ENCODE data around the gene MAN1C1. TPM values are rescaled to one million over a fixed set of nuclear protein-coding genes. Genes with fewer than 3 reads are reported as not detected.

MAN1C1 gene
- total RNA-seq, 4 donors from 2014 or later: 28.1 to 60.4 (median 32.7) TPM

GRCh38 chr1:25643929-25644328, 27.3 kb downstream of the MAN1C1 start:
- DNase-seq: no peak
- TF ChIP-seq POLR2A (IDR thresholded peaks at IDR 0.05): no peak
- no peak for TF ChIP-seq CTCF (IDR thresholded peaks at IDR 0.05)
- Histone ChIP-seq H3K27ac (no peak overlapping the region), H3K9me3 (no peaks in the 10 kb centered on the region), H3K27me3 (no peaks in the 10 kb centered on the region), H3K36me3 (no peaks in the 10 kb centered on the region), H3K4me1 (peaks cover 31 to 57% of the 10 kb centered on the region in 2 donors), H3K4me3 (replicated peaks in 1 of 3) (no peak overlapping the region)
- intact Hi-C loops (cut with DNase I): no loop called here
- 95 to 96% methylated on average over 7 of the region's 7 CpGs for WGBS, 2 donors

GRCh38 chr1:25644962-25645361, 28.4 kb downstream of the MAN1C1 start:
- TF ChIP-seq CTCF (IDR thresholded peaks at IDR 0.05) (no peak), POLR2A (IDR thresholded peaks at IDR 0.05) (no peak)
- Histone ChIP-seq H3K4me3 (replicated peaks in 1 of 3) (no peak overlapping the region), H3K36me3 (no peaks in the 10 kb centered on the region), H3K9me3 (no peaks in the 10 kb centered on the region), H3K4me1 (peaks cover 41 to 68% of the 10 kb centered on the region in 2 donors), H3K27ac (peak overlapping the region; percentile 42 to 61 (median 52)), H3K27me3 (no peaks in the 10 kb centered on the region)
- WGBS, 2 donors: 77 to 78% methylated on average over 3 to 4 of the region's 4 CpGs
- intact Hi-C loops (cut with DNase I): no loop called here
- DNase-seq: no peak

GRCh38 chr1:25645637-25646400, 29.2 kb downstream of the MAN1C1 start:
- peak overlapping the region in 2 of 3 donors; percentile 52 to 61 for H3K27ac ChIP-seq
- peaks cover 44 to 76% of the 10 kb centered on the region in 2 donors for H3K4me1 ChIP-seq
- H3K9me3 ChIP-seq: no peaks in the 10 kb centered on the region
- DNase-seq: peak; percentile 76 to 82
- no peaks in the 10 kb centered on the region for H3K36me3 ChIP-seq
- TF ChIP-seq CTCF (IDR thresholded peaks at IDR 0.05) (no peak), POLR2A (IDR thresholded peaks at IDR 0.05) (no peak)
- 74 to 78% methylated on average over 23 of the region's 23 CpGs for WGBS, 2 donors
- no peak overlapping the region for H3K4me3 ChIP-seq (replicated peaks in 1 of 3)
- intact Hi-C loops (cut with DNase I): no loop called here
- H3K27me3 ChIP-seq: no peaks in the 10 kb centered on the region

- TF ChIP-seq POLR2A (IDR thresholded peaks at IDR 0.05) (no peak), CTCF (IDR thresholded peaks at IDR 0.05) (no peak)
- Histone ChIP-seq H3K27ac (no peak overlapping the region), H3K36me3 (no peaks in the 10 kb centered on the region), H3K4me3 (replicated peaks in 1 of 3) (no peak overlapping the region), H3K4me1 (peaks cover 49 to 80% of the 10 kb centered on the region in 2 donors), H3K27me3 (no peaks in the 10 kb centered on the region), H3K9me3 (no peaks in the 10 kb centered on the region)
- no peak for DNase-seq
- WGBS, 2 donors: 96 to 100% methylated on average over 4 of the region's 4 CpGs
- intact Hi-C loops (cut with DNase I): no loop called here
These were observed 30.5 kb downstream of the MAN1C1 start for GRCh38 chr1:25647106-25647505.

GRCh38 chr1:25647863-25648262, 31.3 kb downstream of the MAN1C1 start:
- DNase-seq: no peak
- intact Hi-C loops (cut with DNase I): no loop called here
- Histone ChIP-seq H3K4me1 (peaks cover 55 to 79% of the 10 kb centered on the region in 2 donors), H3K9me3 (no peaks in the 10 kb centered on the region), H3K27ac (no peak overlapping the region), H3K4me3 (replicated peaks in 1 of 3) (no peak overlapping the region), H3K36me3 (no peaks in the 10 kb centered on the region), H3K27me3 (no peaks in the 10 kb centered on the region)
- WGBS, 2 donors: 85 to 93% methylated on average over 3 of the region's 5 CpGs
- TF ChIP-seq CTCF (IDR thresholded peaks at IDR 0.05) (no peak), POLR2A (IDR thresholded peaks at IDR 0.05) (no peak)
